ENCODE measurements around the gene DNAH8.

- TF ChIP-seq POLR2A (IDR thresholded peaks at IDR 0.05), result no peak
- TF ChIP-seq, protein P1, sequence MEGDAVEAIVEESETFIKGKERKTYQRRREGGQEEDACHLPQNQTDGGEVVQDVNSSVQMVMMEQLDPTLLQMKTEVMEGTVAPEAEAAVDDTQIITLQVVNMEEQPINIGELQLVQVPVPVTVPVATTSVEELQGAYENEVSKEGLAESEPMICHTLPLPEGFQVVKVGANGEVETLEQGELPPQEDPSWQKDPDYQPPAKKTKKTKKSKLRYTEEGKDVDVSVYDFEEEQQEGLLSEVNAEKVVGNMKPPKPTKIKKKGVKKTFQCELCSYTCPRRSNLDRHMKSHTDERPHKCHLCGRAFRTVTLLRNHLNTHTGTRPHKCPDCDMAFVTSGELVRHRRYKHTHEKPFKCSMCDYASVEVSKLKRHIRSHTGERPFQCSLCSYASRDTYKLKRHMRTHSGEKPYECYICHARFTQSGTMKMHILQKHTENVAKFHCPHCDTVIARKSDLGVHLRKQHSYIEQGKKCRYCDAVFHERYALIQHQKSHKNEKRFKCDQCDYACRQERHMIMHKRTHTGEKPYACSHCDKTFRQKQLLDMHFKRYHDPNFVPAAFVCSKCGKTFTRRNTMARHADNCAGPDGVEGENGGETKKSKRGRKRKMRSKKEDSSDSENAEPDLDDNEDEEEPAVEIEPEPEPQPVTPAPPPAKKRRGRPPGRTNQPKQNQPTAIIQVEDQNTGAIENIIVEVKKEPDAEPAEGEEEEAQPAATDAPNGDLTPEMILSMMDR (IDR thresholded peaks at IDR 0.05 in 4 of 5, conservative IDR thresholded peaks at IDR 0.05 in 1 of 5), result no peak
Observed at GRCh38 chr6:38915205-38915925, 200.3 kb downstream of the DNAH8 start.

All from gastrocnemius medialis (tissue), 4 donors.